CD14-positive monocyte (primary cell): Measurements from ENCODE around the gene CCDC194. TPM values are rescaled to one million over a fixed set of nuclear protein-coding genes. Genes with fewer than 3 reads are reported as not detected.

ENCODE experiments used
- DNase-seq, 3 donors: peaks; one replicate each; pipeline ENCODE4 v3.0.0-alpha.2; 2011 to 2022
- H2AFZ ChIP-seq: 2 replicates; pipeline ENCODE4 v1.6.0; 2012; ENCODE audit warnings: mild to moderate bottlenecking, low read depth, low read length, inconsistent platforms; ENCODE audit not compliant: insufficient read depth, poor library complexity, severe bottlenecking
- H3K27ac ChIP-seq, 2 donors: 1 replicate in 1 of 2; 2 replicates in 1 of 2; pipeline ENCODE4 v1.5.1; 2012 to 2013; ENCODE audit warnings: low read length in 2 of 2, control low read depth in 1 of 2, inconsistent platforms in 1 of 2, low read depth in 1 of 2, mild to moderate bottlenecking in 1 of 2
- H3K27me3 ChIP-seq, 2 donors: one replicate each; pipeline versions ENCODE4 v1.6.0 to v1.6.1; 2011 to 2013; ENCODE audit warnings: low read length in 2 of 2; ENCODE audit not compliant: control insufficient read depth in 2 of 2, insufficient read depth in 2 of 2
- H3K36me3 ChIP-seq, 2 donors: replicated peaks in 1 of 2; 1 replicate in 1 of 2; 2 replicates in 1 of 2; pipeline versions ENCODE4 v1.5.1 to v1.6.1; 2012 to 2013; ENCODE audit warnings: low read length in 2 of 2, control low read depth in 1 of 2, inconsistent platforms in 1 of 2, mild to moderate bottlenecking in 1 of 2; ENCODE audit not compliant: insufficient read depth in 2 of 2, control insufficient read depth in 1 of 2
- H3K4me1 ChIP-seq, 2 donors: 1 replicate in 1 of 2; 2 replicates in 1 of 2; pipeline versions ENCODE4 v1.5.1 to v1.6.1; 2012 to 2013; ENCODE audit warnings: low read length in 2 of 2, control low read depth in 1 of 2, inconsistent platforms in 1 of 2, mild to moderate bottlenecking in 1 of 2, moderate library complexity in 1 of 2; ENCODE audit not compliant: insufficient read depth in 2 of 2, control insufficient read depth in 1 of 2
- H3K4me2 ChIP-seq: replicated peaks from 2 replicates; pipeline ENCODE3; 2012; ENCODE audit warnings: low read length, moderate library complexity, mild to moderate bottlenecking; ENCODE audit not compliant: poor library complexity, severe bottlenecking; ENCODE audit errors: extremely low read depth
- H3K4me3 ChIP-seq, 3 experiments: fragments of 200-600 bp in 1 of 3; sonication (generic) in 1 of 3; replicated peaks in 1 of 3; 1 replicate in 2 of 3; 2 replicates in 1 of 3; pipeline ENCODE4 v1.5.1; 2011 to 2013; ENCODE audit warnings: low read length in 3 of 3, mild to moderate bottlenecking in 3 of 3, control low read depth in 2 of 3, low read depth in 2 of 3, inconsistent platforms in 1 of 3, moderate library complexity in 1 of 3
- H3K79me2 ChIP-seq: 2 replicates; pipeline ENCODE4 v1.6.0; 2012; ENCODE audit warnings: mild to moderate bottlenecking, control low read depth, inconsistent platforms, low read length, moderate library complexity; ENCODE audit not compliant: insufficient read depth
- H3K9ac ChIP-seq: 2 replicates; pipeline ENCODE4 v1.6.0; 2017; ENCODE audit warnings: low read length, mild to moderate bottlenecking; ENCODE audit not compliant: insufficient read depth, poor library complexity, severe bottlenecking
- H3K9me3 ChIP-seq, 2 donors: replicated peaks in 1 of 2; 1 replicate in 1 of 2; 2 replicates in 1 of 2; pipeline versions ENCODE4 v1.5.1 to v1.6.1; 2012 to 2013; ENCODE audit warnings: low read length in 2 of 2, control low read depth in 1 of 2; ENCODE audit not compliant: control insufficient read depth in 1 of 2, insufficient read depth in 1 of 2
- H4K20me1 ChIP-seq: 2 replicates; pipeline ENCODE4 v1.6.0; 2012; ENCODE audit warnings: mild to moderate bottlenecking, low read length, control low read depth, moderate library complexity; ENCODE audit not compliant: insufficient read depth
- H3K27ac Mint-ChIP-seq, 7 donors: one replicate each; pipeline ENCODE4 v1.8.0; 2020; ENCODE audit warnings: mild to moderate bottlenecking in 7 of 7, mixed read lengths in 7 of 7, moderate library complexity in 6 of 7, inconsistent platforms in 2 of 7
- H3K27me3 Mint-ChIP-seq, 3 donors: one replicate each; pipeline ENCODE4 v1.8.0; 2021 to 2022; ENCODE audit warnings: low read depth in 3 of 3, mild to moderate bottlenecking in 3 of 3, mixed read lengths in 3 of 3, moderate library complexity in 3 of 3, inconsistent platforms in 1 of 3
- H3K36me3 Mint-ChIP-seq, 2 donors: one replicate each; pipeline ENCODE4 v1.8.0; 2020; ENCODE audit warnings: mixed read lengths in 2 of 2, inconsistent platforms in 1 of 2, mild to moderate bottlenecking in 1 of 2
- H3K4me1 Mint-ChIP-seq: one replicate; pipeline ENCODE4 v1.8.0; 2020; ENCODE audit warnings: mild to moderate bottlenecking, mixed read lengths
- H3K4me3 Mint-ChIP-seq, 2 donors: one replicate each; pipeline ENCODE4 v1.8.0; 2020; ENCODE audit warnings: mild to moderate bottlenecking in 2 of 2, mixed read lengths in 2 of 2, moderate library complexity in 1 of 2
- H3K9me3 Mint-ChIP-seq, 7 donors: one replicate each; pipeline ENCODE4 v1.8.0; 2020 to 2022; ENCODE audit warnings: mixed read lengths in 7 of 7, mild to moderate bottlenecking in 6 of 7, moderate library complexity in 6 of 7, inconsistent platforms in 2 of 7
- CTCF ChIP-seq: fragments of 200-600 bp; IDR thresholded peaks from one replicate; pipeline ENCODE4 v1.8.0; 2022; ENCODE audit warnings: antibody characterized with exemption, mild to moderate bottlenecking
- WGBS: methylation state at CpG from one replicate; pipeline ENCODE4 v1.1.5; 2013; ENCODE audit warnings: missing lambda C conversion rate; ENCODE audit not compliant: insufficient coverage; 5-methylcytosine and 5-hydroxymethylcytosine counted together
- intact Hi-C, 2 donors: fragments of 100-400 bp; cut with micrococcal nuclease; formaldehyde crosslinking; loops; one replicate each; pipeline versions ENCODE4 v1.15.0 to v1.15.1; 2023
- polyA plus RNA-seq, 3 donors: library from polyadenylated mRNA; depleted of rRNA in 1 of 3; unstranded in 2 of 3; stranded (reverse) in 1 of 3; fragments of 300-500 nt in 2 of 3; fragments of >200 nt in 1 of 3; fragmentation: Illumina TruSeq in 2 of 3; gene quantifications; 1 replicate in 2 of 3; 2 replicates in 1 of 3; pipeline ENCODE4 v1.2.3, GENCODE V29; 2012 to 2021

CCDC194 gene
- polyA plus RNA-seq, 3 donors: 0.52 TPM; not detected in 2

- Mint-ChIP-seq H3K27me3 (peaks cover 7 to 23% (median 17%) of the 10 kb centered on the region in 3 donors), H3K9me3 (peaks cover 0 to 12% (median 8%) of the 10 kb centered on the region in 7 donors), H3K27ac (peak within 1 kb of the TSS in 1 of 7 donors; percentile 33), H3K4me3 (peak within 1 kb of the TSS in 1 of 2 donors; percentile 71), H3K4me1 (peaks cover 30% of the 10 kb centered on the region), H3K36me3 (peaks cover 0 to 6% of the 10 kb centered on the region in 2 donors)
- DNase-seq: no peak
- intact Hi-C loops: no loop called here
- peaks cover 31 to 34% of the 10 kb centered on the region in 2 donors for H3K4me1 ChIP-seq
- peaks cover 0 to 5% of the 10 kb centered on the region in 2 donors for H3K27me3 ChIP-seq
- no peaks in the 10 kb centered on the region for H3K36me3 ChIP-seq
- peak within 1 kb of the TSS in 1 of 3 experiments; percentile 38 for H3K4me3 ChIP-seq
- H3K79me2 ChIP-seq: no peaks in the 10 kb centered on the region
- peaks cover 0 to 3% of the 10 kb centered on the region in 2 donors for H3K9me3 ChIP-seq
- no peak for TF ChIP-seq CTCF
- no peaks in the 10 kb centered on the region for H4K20me1 ChIP-seq
- WGBS: 38% methylated on average over 33 of the region's 39 CpGs
- peak within 1 kb of the TSS; percentile 50 for H3K4me2 ChIP-seq
- H3K27ac ChIP-seq: no peak within 1 kb of the TSS
- H3K9ac ChIP-seq: no peak within 1 kb of the TSS
- peak within 1 kb of the TSS; percentile 84 for H2AFZ ChIP-seq
Measured at GRCh38 chr19:17376935-17377600, 16.9 kb downstream of the CCDC194 start, which contains the start of gene PLVAP. Gene PLVAP (minus strand): TSS chr19:17377342. CDS start chr19:17377288, 54 bp downstream.

GRCh38 chr19:17370026-17370587, 23.9 kb downstream of the CCDC194 start:
- Mint-ChIP-seq H3K9me3 (no peaks in the 10 kb centered on the region), H3K36me3 (no peaks in the 10 kb centered on the region), H3K4me1 (peaks cover 12% of the 10 kb centered on the region), H3K27ac (peak overlapping the region; percentile 70 to 90 (median 84)), H3K27me3 (peaks cover 0 to 10% (median 1%) of the 10 kb centered on the region in 3 donors), H3K4me3 (peak overlapping the region; percentile 32 to 79)
- peak overlapping the region; percentile 61 for H3K4me2 ChIP-seq
- intact Hi-C loops: no loop called here
- H3K36me3 ChIP-seq: no peaks in the 10 kb centered on the region
- no peak overlapping the region for H3K9ac ChIP-seq
- peak overlapping the region in 1 of 3 experiments; percentile 63 for H3K4me3 ChIP-seq
- H3K27ac ChIP-seq: peak overlapping the region in 1 of 2 donors; percentile 71
- no peak for TF ChIP-seq CTCF
- H2AFZ ChIP-seq: peak overlapping the region; percentile 57
- H3K79me2 ChIP-seq: no peaks in the 10 kb centered on the region
- no peaks in the 10 kb centered on the region for H3K9me3 ChIP-seq
- WGBS: 0% methylated on average over 5 of the region's 8 CpGs
- peaks cover 14 to 18% of the 10 kb centered on the region in 2 donors for H3K4me1 ChIP-seq
- H3K27me3 ChIP-seq: no peaks in the 10 kb centered on the region
- H4K20me1 ChIP-seq: no peaks in the 10 kb centered on the region
- DNase-seq: peak; percentile 58 to 90 (median 88)
